ENCODE results near the gene GLIPR1. TPM values are rescaled to one million over a fixed set of nuclear protein-coding genes. Genes with fewer than 3 reads are reported as not detected.
A peak's percentile ranks its signal among the peaks of the same experiment; 100 is the strongest.

Gene GLIPR1
- total and polyA plus RNA-seq, 8 donors, result 0.68 to 19.1 (median 1.1) TPM

DNA sequence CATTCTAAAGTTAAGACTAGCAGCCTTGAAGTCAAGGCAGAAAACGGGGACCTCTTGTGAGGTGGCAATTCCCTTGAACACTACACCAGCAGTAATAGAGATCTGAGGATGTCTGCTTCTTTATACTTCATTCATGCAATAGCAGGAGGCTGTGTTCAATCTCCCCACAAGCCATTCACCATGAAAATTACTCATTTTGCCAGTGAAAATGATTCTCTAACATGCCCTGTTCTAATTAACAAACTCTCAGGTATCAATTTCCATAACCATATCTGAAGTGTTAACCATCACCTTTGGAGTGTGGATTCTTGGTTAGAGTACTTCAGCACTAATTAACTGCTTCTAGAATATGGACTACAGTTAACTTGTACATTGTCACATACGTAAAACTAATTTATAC, 3.4 kb upstream of the GLIPR1 start:
- Histone ChIP-seq H3K4me1 (no peaks in the 10 kb centered on the region), H3K9me3 (no peaks in the 10 kb centered on the region), H3K4me3 (no peak overlapping the region), H3K27me3 (no peaks in the 10 kb centered on the region), H3K27ac (no peak overlapping the region), H3K36me3 (no peaks in the 10 kb centered on the region)
- TF ChIP-seq, protein P1, sequence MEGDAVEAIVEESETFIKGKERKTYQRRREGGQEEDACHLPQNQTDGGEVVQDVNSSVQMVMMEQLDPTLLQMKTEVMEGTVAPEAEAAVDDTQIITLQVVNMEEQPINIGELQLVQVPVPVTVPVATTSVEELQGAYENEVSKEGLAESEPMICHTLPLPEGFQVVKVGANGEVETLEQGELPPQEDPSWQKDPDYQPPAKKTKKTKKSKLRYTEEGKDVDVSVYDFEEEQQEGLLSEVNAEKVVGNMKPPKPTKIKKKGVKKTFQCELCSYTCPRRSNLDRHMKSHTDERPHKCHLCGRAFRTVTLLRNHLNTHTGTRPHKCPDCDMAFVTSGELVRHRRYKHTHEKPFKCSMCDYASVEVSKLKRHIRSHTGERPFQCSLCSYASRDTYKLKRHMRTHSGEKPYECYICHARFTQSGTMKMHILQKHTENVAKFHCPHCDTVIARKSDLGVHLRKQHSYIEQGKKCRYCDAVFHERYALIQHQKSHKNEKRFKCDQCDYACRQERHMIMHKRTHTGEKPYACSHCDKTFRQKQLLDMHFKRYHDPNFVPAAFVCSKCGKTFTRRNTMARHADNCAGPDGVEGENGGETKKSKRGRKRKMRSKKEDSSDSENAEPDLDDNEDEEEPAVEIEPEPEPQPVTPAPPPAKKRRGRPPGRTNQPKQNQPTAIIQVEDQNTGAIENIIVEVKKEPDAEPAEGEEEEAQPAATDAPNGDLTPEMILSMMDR (IDR thresholded peaks at IDR 0.05), result no peak
- 60 to 62% methylated on average over 2 of the region's 2 CpGs for WGBS, 2 donors
- FAIRE-seq, result no peak
- intact Hi-C loops (cut with DNase I), result no loop called here
- no peak for DNase-seq
- ATAC-seq, result no peak

DNA sequence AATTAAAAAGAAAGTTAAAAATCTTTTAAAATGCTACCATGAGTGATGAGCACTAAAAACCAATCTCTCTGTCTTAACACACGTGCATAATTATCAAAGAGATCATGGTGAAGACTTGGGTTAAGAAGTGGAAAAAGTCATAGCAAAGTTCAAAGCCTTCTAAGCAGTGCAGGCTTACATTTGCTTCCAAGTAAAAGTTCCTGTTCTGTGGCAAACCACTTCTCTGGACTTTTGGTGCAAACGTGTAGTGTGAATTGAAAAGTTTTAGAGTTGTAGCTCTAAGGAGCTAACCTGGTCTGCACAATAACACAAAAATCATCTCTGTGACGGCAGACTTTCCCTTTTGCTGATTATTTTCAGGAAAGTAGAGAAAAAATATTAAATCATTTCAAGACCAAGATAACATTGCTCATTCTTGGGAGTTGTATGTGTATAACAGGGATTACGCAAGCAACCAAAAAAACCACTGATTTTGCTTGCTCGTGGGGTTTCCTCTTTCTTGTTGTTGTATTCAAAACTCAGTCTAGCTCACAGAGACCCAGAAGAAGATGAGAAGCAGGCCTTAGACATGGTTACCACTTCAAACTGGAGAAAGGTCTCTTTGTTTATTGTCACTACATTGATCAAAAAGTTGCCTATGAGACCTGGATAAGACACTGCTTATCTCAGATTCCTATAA, 2.3 kb upstream of the GLIPR1 start:
- peak overlapping the region in 2 of 4 donors; percentile 14 to 44 for H3K27ac ChIP-seq
- H3K4me1 ChIP-seq, result no peaks in the 10 kb centered on the region
- no peaks in the 10 kb centered on the region for H3K9me3 ChIP-seq
- DNase-seq (no peak), ATAC-seq (peak in 2 of 4 donors; percentile 18 to 30), FAIRE-seq (no peak)
- intact Hi-C loops (cut with DNase I), result no loop called here
- no peaks in the 10 kb centered on the region for H3K27me3 ChIP-seq
- no peaks in the 10 kb centered on the region for H3K36me3 ChIP-seq
- 58 to 67% methylated on average over 5 of the region's 5 CpGs for WGBS, 2 donors
- H3K4me3 ChIP-seq, result no peak overlapping the region
- TF ChIP-seq, protein P1 (IDR thresholded peaks at IDR 0.05), result no peak

DNA sequence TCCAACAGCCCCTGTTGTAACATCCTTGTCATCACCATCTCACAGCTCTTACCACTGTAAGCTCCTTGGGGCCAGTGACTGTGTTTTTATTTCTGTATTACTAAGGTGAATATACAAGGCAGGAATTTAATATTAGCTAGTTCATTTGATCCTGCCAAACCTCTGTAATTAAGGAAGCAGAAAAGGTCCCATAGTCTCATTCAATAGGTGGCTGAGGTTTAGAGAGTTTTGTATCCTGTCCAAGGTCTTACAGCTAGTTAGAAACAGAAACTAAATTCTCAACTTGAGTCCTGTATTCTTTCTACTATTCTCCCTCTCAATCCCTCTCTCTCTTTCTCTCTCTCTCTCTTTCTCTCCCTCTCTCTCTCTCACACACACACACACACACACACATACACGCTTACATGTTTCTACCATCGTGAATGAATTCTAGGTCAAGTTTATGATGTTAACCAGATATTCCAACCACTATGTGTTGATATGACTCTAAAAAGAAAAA, 543 bp upstream of the GLIPR1 start:
- intact Hi-C loops (cut with DNase I), result no loop called here
- Histone ChIP-seq H3K36me3 (no peaks in the 10 kb centered on the region), H3K9me3 (no peaks in the 10 kb centered on the region), H3K27ac (peak overlapping the region in 2 of 4 donors; percentile 66 to 67), H3K27me3 (no peaks in the 10 kb centered on the region), H3K4me1 (no peaks in the 10 kb centered on the region), H3K4me3 (peak overlapping the region in 2 of 4 donors; percentile 21 to 46)
- DNase-seq (no peak), ATAC-seq (peak; percentile 27 to 67 (median 64)), FAIRE-seq (no peak)
- WGBS, 2 donors, result 12 to 15% methylated on average over 2 of the region's 2 CpGs
- TF ChIP-seq, protein P1 (IDR thresholded peaks at IDR 0.05), result no peak

DNA sequence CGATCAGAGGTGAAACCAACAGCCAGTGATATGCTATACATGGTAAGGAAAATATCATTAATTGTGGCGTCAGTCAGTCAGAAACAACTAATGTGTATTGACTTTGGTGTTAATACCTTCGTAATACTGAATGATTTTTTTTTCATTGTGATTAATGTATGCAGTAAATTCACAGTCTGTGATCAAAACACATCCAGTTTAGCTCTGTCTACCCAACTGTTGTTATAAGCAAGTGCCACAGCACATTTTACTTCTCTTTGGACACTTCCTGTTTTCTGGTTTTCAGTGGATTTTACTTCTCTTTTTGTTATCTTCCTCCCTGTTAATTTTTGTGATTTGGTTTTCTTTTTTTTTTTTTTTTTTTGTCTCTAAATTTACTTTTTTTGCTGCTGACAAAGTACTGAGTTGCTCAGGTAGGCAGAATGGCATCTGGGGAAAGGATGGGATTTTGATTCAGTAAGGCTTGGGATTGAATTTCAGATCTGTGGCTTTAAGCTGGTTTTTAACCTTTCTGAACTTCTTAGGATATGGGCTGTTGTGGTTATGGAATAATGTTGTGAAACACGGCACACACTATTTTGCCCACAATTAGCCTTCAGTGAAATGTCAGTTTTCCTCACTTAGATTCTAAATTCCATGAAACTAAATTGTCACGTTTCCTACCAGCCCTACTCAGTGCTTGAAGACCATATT, 604 bp downstream of the GLIPR1 start:
- Histone ChIP-seq H3K36me3 (no peaks in the 10 kb centered on the region), H3K9me3 (no peaks in the 10 kb centered on the region), H3K4me3 (peak overlapping the region in 3 of 4 donors; percentile 5 to 46 (median 21)), H3K4me1 (no peaks in the 10 kb centered on the region), H3K27me3 (no peaks in the 10 kb centered on the region), H3K27ac (peak overlapping the region in 2 of 4 donors; percentile 66 to 67)
- intact Hi-C loops (cut with DNase I), result no loop called here
- ATAC-seq, result peak; percentile 4 to 45 (median 28)
- FAIRE-seq, result no peak
- TF ChIP-seq, protein P1 (IDR thresholded peaks at IDR 0.05), result no peak
- no peak for DNase-seq
- 26 to 36% methylated on average over 5 of the region's 5 CpGs for WGBS, 2 donors
